ENCODE results near the gene IL17RE. TPM values are rescaled to one million over a fixed set of nuclear protein-coding genes. Genes with fewer than 3 reads are reported as not detected.

IL17RE gene
- total and polyA plus RNA-seq, 2 donors (not counting 1 experiment from before 2014, with no cell fraction given), result 0.99 to 1.9 TPM

DNA sequence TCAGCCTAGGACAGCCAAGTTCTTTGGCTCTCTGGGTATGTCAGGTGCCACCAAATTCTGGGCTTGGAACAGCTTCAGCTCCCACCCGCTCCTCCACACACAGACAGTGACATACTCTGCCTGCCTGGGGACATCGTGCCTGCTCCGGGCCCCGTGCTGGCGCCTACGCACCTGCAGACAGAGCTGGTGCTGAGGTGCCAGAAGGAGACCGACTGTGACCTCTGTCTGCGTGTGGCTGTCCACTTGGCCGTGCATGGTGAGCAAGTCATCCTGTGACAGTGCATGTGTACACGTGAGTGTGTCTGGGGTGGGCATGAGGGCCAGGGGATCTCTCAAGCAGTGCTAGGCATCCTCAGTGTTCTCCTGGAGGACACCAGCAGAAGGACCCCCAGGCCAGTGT, 15.2 kb downstream of the IL17RE start:
- Histone ChIP-seq H3K4me1 (ENCODE audit: control insufficient read depth, extremely low read depth, insufficient read depth, low read length) (peaks cover 13% of the 10 kb centered on the region), H3K27ac (ENCODE audit: insufficient read depth, low read length) (peak overlapping the region; percentile 80), H3K4me2 (ENCODE audit: extremely low read depth, insufficient read depth, low read length) (peak overlapping the region; percentile 99), H3K9me3 (ENCODE audit: control insufficient read depth, insufficient read depth, low read depth, low read length) (no peaks in the 10 kb centered on the region), H3K79me2 (ENCODE audit: control insufficient read depth, insufficient read depth, low read length) (peaks cover 4% of the 10 kb centered on the region), H3K4me3 (replicated peaks in 1 of 4; ENCODE audit: control extremely low read depth in 1 of 4, insufficient read depth in 1 of 4, low read depth in 3 of 4, low read length in 4 of 4) (peak overlapping the region; percentile 59 to 68 (median 64)), H3K9ac (ENCODE audit: insufficient read depth, low read length) (no peak overlapping the region), H4K20me1 (ENCODE audit: control insufficient read depth, extremely low read depth, insufficient read depth, low read length) (no peaks in the 10 kb centered on the region), H3K27me3 (ENCODE audit: control insufficient read depth, insufficient read depth, low read length) (no peaks in the 10 kb centered on the region), H2AFZ (ENCODE audit: low read length) (no peak overlapping the region), H3K36me3 (ENCODE audit: control insufficient read depth, insufficient read depth, low read length) (peaks cover 3% of the 10 kb centered on the region)
- TF ChIP-seq EZH2 (IDR thresholded peaks at IDR 0.05; ENCODE audit: low read length, missing control alignments), result no peak
- TF ChIP-seq, protein P1, sequence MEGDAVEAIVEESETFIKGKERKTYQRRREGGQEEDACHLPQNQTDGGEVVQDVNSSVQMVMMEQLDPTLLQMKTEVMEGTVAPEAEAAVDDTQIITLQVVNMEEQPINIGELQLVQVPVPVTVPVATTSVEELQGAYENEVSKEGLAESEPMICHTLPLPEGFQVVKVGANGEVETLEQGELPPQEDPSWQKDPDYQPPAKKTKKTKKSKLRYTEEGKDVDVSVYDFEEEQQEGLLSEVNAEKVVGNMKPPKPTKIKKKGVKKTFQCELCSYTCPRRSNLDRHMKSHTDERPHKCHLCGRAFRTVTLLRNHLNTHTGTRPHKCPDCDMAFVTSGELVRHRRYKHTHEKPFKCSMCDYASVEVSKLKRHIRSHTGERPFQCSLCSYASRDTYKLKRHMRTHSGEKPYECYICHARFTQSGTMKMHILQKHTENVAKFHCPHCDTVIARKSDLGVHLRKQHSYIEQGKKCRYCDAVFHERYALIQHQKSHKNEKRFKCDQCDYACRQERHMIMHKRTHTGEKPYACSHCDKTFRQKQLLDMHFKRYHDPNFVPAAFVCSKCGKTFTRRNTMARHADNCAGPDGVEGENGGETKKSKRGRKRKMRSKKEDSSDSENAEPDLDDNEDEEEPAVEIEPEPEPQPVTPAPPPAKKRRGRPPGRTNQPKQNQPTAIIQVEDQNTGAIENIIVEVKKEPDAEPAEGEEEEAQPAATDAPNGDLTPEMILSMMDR (conservative IDR thresholded peaks at IDR 0.05 in 1 of 2, IDR thresholded peaks at IDR 0.05 in 1 of 2; ENCODE audit: low read depth in 1 of 2, low read length in 2 of 2), result no peak
- DNase-seq (ENCODE audit: low read depth in 2 of 2), result no peak

DNA sequence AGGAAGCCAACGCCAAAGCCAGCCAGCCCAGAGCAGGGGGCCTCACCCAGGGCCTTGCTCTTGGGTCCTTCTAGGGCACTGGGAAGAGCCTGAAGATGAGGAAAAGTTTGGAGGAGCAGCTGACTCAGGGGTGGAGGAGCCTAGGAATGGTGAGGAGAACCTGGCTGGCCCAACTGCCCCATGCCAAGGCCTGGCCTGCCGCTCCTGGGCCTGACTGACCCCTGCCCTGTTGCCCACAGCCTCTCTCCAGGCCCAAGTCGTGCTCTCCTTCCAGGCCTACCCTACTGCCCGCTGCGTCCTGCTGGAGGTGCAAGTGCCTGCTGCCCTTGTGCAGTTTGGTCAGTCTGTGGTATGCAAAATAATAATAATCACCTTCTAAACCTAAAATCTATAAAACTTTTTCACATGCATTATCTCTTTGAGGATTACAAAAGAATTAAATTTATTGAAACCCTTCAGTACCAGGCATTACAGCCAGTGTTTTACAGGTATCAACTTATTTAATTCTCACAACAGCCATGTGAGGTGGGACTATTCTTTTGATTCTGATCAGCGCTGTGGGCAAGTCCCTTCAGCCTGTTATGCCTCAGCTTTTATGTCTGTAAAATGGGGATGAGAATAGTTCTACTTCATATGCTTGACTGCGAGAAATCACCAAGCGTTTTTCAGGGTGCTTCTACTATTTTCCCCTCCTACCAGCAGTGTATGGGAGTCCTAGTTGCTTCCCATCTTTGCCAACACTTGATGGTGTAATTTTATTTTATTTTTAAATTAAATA, 15.8 kb downstream of the IL17RE start:
- H3K9ac ChIP-seq (ENCODE audit: insufficient read depth, low read length), result no peak overlapping the region

DNA sequence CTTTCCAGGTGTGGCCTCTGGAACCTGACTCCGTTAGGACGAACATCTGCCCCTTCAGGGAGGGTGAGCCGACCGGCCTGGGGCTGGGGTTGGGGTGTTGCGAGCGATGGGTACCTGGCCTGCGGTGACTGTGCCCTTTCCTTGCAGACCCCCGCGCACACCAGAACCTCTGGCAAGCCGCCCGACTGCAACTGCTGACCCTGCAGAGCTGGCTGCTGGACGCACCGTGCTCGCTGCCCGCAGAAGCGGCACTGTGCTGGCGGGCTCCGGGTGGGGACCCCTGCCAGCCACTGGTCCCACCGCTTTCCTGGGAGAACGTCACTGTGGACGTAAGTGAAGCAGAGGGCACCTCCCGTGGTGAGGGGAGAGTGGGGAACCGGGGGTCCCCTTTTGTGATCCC, 25.5 kb downstream of the IL17RE start:
- DNase-seq (ENCODE audit: low read depth in 2 of 2), result no peak
- Histone ChIP-seq H3K4me3 (replicated peaks in 1 of 4; ENCODE audit: control extremely low read depth in 1 of 4, insufficient read depth in 1 of 4, low read depth in 3 of 4, low read length in 4 of 4) (no peak overlapping the region), H3K9ac (ENCODE audit: insufficient read depth, low read length) (no peak overlapping the region), H3K79me2 (ENCODE audit: control insufficient read depth, insufficient read depth, low read length) (no peaks in the 10 kb centered on the region), H2AFZ (ENCODE audit: low read length) (no peak overlapping the region), H3K9me3 (ENCODE audit: control insufficient read depth, insufficient read depth, low read depth, low read length) (no peaks in the 10 kb centered on the region), H3K4me2 (ENCODE audit: extremely low read depth, insufficient read depth, low read length) (no peak overlapping the region), H3K27ac (ENCODE audit: insufficient read depth, low read length) (no peak overlapping the region), H3K36me3 (ENCODE audit: control insufficient read depth, insufficient read depth, low read length) (no peaks in the 10 kb centered on the region), H4K20me1 (ENCODE audit: control insufficient read depth, extremely low read depth, insufficient read depth, low read length) (no peaks in the 10 kb centered on the region), H3K4me1 (ENCODE audit: control insufficient read depth, extremely low read depth, insufficient read depth, low read length) (peaks cover 3% of the 10 kb centered on the region), H3K27me3 (ENCODE audit: control insufficient read depth, insufficient read depth, low read length) (no peaks in the 10 kb centered on the region)
- TF ChIP-seq EZH2 (IDR thresholded peaks at IDR 0.05; ENCODE audit: low read length, missing control alignments), result no peak
- TF ChIP-seq, protein P1 (conservative IDR thresholded peaks at IDR 0.05 in 1 of 2, IDR thresholded peaks at IDR 0.05 in 1 of 2; ENCODE audit: low read depth in 1 of 2, low read length in 2 of 2), result no peak

More for the DNA sequence above, 15.8 kb downstream of the IL17RE start:
- Histone ChIP-seq H3K4me1 (ENCODE audit: control insufficient read depth, extremely low read depth, insufficient read depth, low read length) (peaks cover 13% of the 10 kb centered on the region), H3K79me2 (ENCODE audit: control insufficient read depth, insufficient read depth, low read length) (peaks cover 4% of the 10 kb centered on the region), H3K4me2 (ENCODE audit: extremely low read depth, insufficient read depth, low read length) (peak overlapping the region; percentile 23), H3K4me3 (replicated peaks in 1 of 4; ENCODE audit: control extremely low read depth in 1 of 4, insufficient read depth in 1 of 4, low read depth in 3 of 4, low read length in 4 of 4) (peak overlapping the region in 1 of 4 experiments; percentile 59), H4K20me1 (ENCODE audit: control insufficient read depth, extremely low read depth, insufficient read depth, low read length) (no peaks in the 10 kb centered on the region), H3K27me3 (ENCODE audit: control insufficient read depth, insufficient read depth, low read length) (no peaks in the 10 kb centered on the region), H3K9me3 (ENCODE audit: control insufficient read depth, insufficient read depth, low read depth, low read length) (no peaks in the 10 kb centered on the region), H2AFZ (ENCODE audit: low read length) (no peak overlapping the region), H3K36me3 (ENCODE audit: control insufficient read depth, insufficient read depth, low read length) (peaks cover 3% of the 10 kb centered on the region), H3K27ac (ENCODE audit: insufficient read depth, low read length) (no peak overlapping the region)
- TF ChIP-seq, protein P1 (conservative IDR thresholded peaks at IDR 0.05 in 1 of 2, IDR thresholded peaks at IDR 0.05 in 1 of 2; ENCODE audit: low read depth in 1 of 2, low read length in 2 of 2), result no peak
- no peak for TF ChIP-seq EZH2 (IDR thresholded peaks at IDR 0.05; ENCODE audit: low read length, missing control alignments)
- DNase-seq (ENCODE audit: low read depth in 2 of 2), result no peak

All from fibroblast of lung (primary cell).